Astrocyte (in vitro differentiated cells and primary cell): ENCODE results near the gene TMEM120B. TPM values are rescaled to one million over a fixed set of nuclear protein-coding genes. Genes with fewer than 3 reads are reported as not detected.
A peak's percentile ranks its signal among the peaks of the same experiment; 100 is the strongest.

Experiments used
- DNase-seq: peaks from one replicate; pipeline ENCODE4 v3.0.0-alpha.2; 2010; ENCODE audit warnings: low read depth
- FAIRE-seq: peaks from 2 replicates; lab custom pipeline; 2011; peaks lifted over from hg19 to GRCh38; lab: Jason Lieb, UNC
- H2AFZ ChIP-seq: 2 replicates; pipeline ENCODE4 v1.6.0; 2012; ENCODE audit warnings: low read depth, low read length, inconsistent platforms
- H3K27ac ChIP-seq: 2 replicates; pipeline ENCODE4 v1.5.1; 2011; ENCODE audit warnings: low read depth, low read length, inconsistent platforms
- H3K27me3 ChIP-seq: 2 replicates; pipeline ENCODE4 v1.6.0; 2011; ENCODE audit warnings: low read length, inconsistent platforms; ENCODE audit not compliant: insufficient read depth
- H3K36me3 ChIP-seq: 2 replicates; pipeline ENCODE4 v1.5.1; 2011; ENCODE audit warnings: low read length, inconsistent platforms; ENCODE audit not compliant: insufficient read depth
- H3K4me1 ChIP-seq: 2 replicates; pipeline ENCODE4 v1.5.1; 2011; ENCODE audit warnings: low read length, inconsistent platforms; ENCODE audit not compliant: insufficient read depth
- H3K4me2 ChIP-seq: 2 replicates; pipeline ENCODE4 v1.6.0; 2012; ENCODE audit warnings: low read length, inconsistent platforms
- H3K4me3 ChIP-seq: 2 replicates; pipeline ENCODE4 v1.5.1; 2011; ENCODE audit warnings: low read depth, mild to moderate bottlenecking, low read length, inconsistent platforms; ENCODE audit not compliant: insufficient read depth
- H3K79me2 ChIP-seq: 2 replicates; pipeline ENCODE4 v1.6.0; 2012; ENCODE audit warnings: mild to moderate bottlenecking, low read length, inconsistent platforms; ENCODE audit not compliant: insufficient read depth
- H3K9ac ChIP-seq: 2 replicates; pipeline ENCODE4 v1.6.0; 2012; ENCODE audit warnings: mild to moderate bottlenecking, low read length, inconsistent platforms
- H3K9me3 ChIP-seq: 2 replicates; pipeline ENCODE4 v1.5.1; 2012; ENCODE audit warnings: low read depth, mild to moderate bottlenecking, low read length, inconsistent platforms; ENCODE audit not compliant: insufficient read depth
- H4K20me1 ChIP-seq: 2 replicates; pipeline ENCODE4 v1.6.0; 2012; ENCODE audit warnings: low read length, inconsistent platforms; ENCODE audit not compliant: insufficient read depth
- H3K27ac Mint-ChIP-seq: one replicate; pipeline ENCODE4 v1.8.0; 2021; ENCODE audit warnings: mild to moderate bottlenecking, mixed read lengths; ENCODE audit not compliant: unreplicated experiment
- H3K27me3 Mint-ChIP-seq: one replicate; pipeline ENCODE4 v1.8.0; 2021; ENCODE audit warnings: low read depth, mixed read lengths; ENCODE audit not compliant: unreplicated experiment
- H3K36me3 Mint-ChIP-seq: one replicate; pipeline ENCODE4 v1.8.0; 2021; ENCODE audit warnings: low read depth, mixed read lengths; ENCODE audit not compliant: unreplicated experiment
- H3K4me1 Mint-ChIP-seq: one replicate; pipeline ENCODE4 v1.8.0; 2021; ENCODE audit warnings: low read depth, mixed read lengths; ENCODE audit not compliant: unreplicated experiment
- H3K4me3 Mint-ChIP-seq: one replicate; pipeline ENCODE4 v1.8.0; 2021; ENCODE audit warnings: mild to moderate bottlenecking, moderate library complexity, mixed read lengths; ENCODE audit not compliant: unreplicated experiment
- H3K9me3 Mint-ChIP-seq: one replicate; pipeline ENCODE4 v1.8.0; 2021; ENCODE audit warnings: mild to moderate bottlenecking, mixed read lengths; ENCODE audit not compliant: unreplicated experiment
- CTCF ChIP-seq: IDR thresholded peaks from 2 replicates; pipeline ENCODE4 v1.5.1; 2011; ENCODE audit warnings: low read depth, mild to moderate bottlenecking, inconsistent platforms, low read length, moderate library complexity; ENCODE audit not compliant: insufficient read depth
- EZH2 ChIP-seq: IDR thresholded peaks from 2 replicates; pipeline ENCODE4 v1.6.1; 2012; ENCODE audit warnings: mild to moderate bottlenecking, low read length, inconsistent platforms; ENCODE audit not compliant: insufficient read depth
- total RNA-seq: library from RNA; stranded (reverse); gene quantifications from 2 replicates; pipeline ENCODE4 v1.2.1, GENCODE V29; 2021

TMEM120B gene
- total RNA-seq, 1 donor from 2014 or later: 36.0 TPM

- peak overlapping the region; percentile 29 for H3K4me2 ChIP-seq
- DNase-seq: peak; percentile 90
- Mint-ChIP-seq H3K4me3 (peak overlapping the region; percentile 11), H3K4me1 (peaks cover 41% of the 10 kb centered on the region), H3K27ac (peak overlapping the region; percentile 90), H3K36me3 (peaks cover 12% of the 10 kb centered on the region), H3K27me3 (no peaks in the 10 kb centered on the region), H3K9me3 (no peaks in the 10 kb centered on the region)
- no peaks in the 10 kb centered on the region for H3K27me3 ChIP-seq
- peaks cover 35% of the 10 kb centered on the region for H3K4me1 ChIP-seq
- H2AFZ ChIP-seq: no peak overlapping the region
- peaks cover 62% of the 10 kb centered on the region for H3K79me2 ChIP-seq
- H3K9ac ChIP-seq: no peak overlapping the region
- H3K36me3 ChIP-seq: no peaks in the 10 kb centered on the region
- no peak overlapping the region for H3K27ac ChIP-seq
- peaks cover 77% of the 10 kb centered on the region for H4K20me1 ChIP-seq
- no peaks in the 10 kb centered on the region for H3K9me3 ChIP-seq
- FAIRE-seq: no peak
- no peak overlapping the region for H3K4me3 ChIP-seq
- TF ChIP-seq CTCF (no peak), EZH2 (no peak)
Observed at GRCh38 chr12:121717041-121717699, 4.6 kb downstream of the TMEM120B start.

- Mint-ChIP-seq H3K36me3 (peaks cover 16% of the 10 kb centered on the region), H3K9me3 (no peaks in the 10 kb centered on the region), H3K27me3 (no peaks in the 10 kb centered on the region), H3K27ac (peak overlapping the region; percentile 99), H3K4me1 (peaks cover 39% of the 10 kb centered on the region), H3K4me3 (peak overlapping the region; percentile 34)
- TF ChIP-seq EZH2 (no peak), CTCF (no peak)
- no peak for DNase-seq
- no peak overlapping the region for H3K4me2 ChIP-seq
- H2AFZ ChIP-seq: no peak overlapping the region
- H3K27me3 ChIP-seq: no peaks in the 10 kb centered on the region
- H3K36me3 ChIP-seq: no peaks in the 10 kb centered on the region
- H4K20me1 ChIP-seq: peaks cover 75% of the 10 kb centered on the region
- FAIRE-seq: no peak
- H3K9ac ChIP-seq: no peak overlapping the region
- H3K9me3 ChIP-seq: no peaks in the 10 kb centered on the region
- H3K79me2 ChIP-seq: peaks cover 56% of the 10 kb centered on the region
- peaks cover 24% of the 10 kb centered on the region for H3K4me1 ChIP-seq
- H3K27ac ChIP-seq: no peak overlapping the region
- no peak overlapping the region for H3K4me3 ChIP-seq
Observed at GRCh38 chr12:121718653-121719239, 6.2 kb downstream of the TMEM120B start.

GRCh38 chr12:121719926-121720414 is 7.4 kb downstream of the TMEM120B start:
- Mint-ChIP-seq H3K36me3 (peaks cover 20% of the 10 kb centered on the region), H3K27ac (peak overlapping the region; percentile 99), H3K9me3 (peaks cover 4% of the 10 kb centered on the region), H3K4me3 (peak overlapping the region; percentile 45), H3K27me3 (no peaks in the 10 kb centered on the region), H3K4me1 (peaks cover 34% of the 10 kb centered on the region)
- DNase-seq (peak; percentile 90), FAIRE-seq (no peak)
- H2AFZ ChIP-seq: no peak overlapping the region
- peak overlapping the region; percentile 64 for H3K9ac ChIP-seq
- no peaks in the 10 kb centered on the region for H3K36me3 ChIP-seq
- H3K79me2 ChIP-seq: peaks cover 47% of the 10 kb centered on the region
- no peaks in the 10 kb centered on the region for H3K27me3 ChIP-seq
- peak overlapping the region; percentile 65 for H3K4me2 ChIP-seq
- TF ChIP-seq EZH2 (no peak), CTCF (no peak)
- H3K9me3 ChIP-seq: no peaks in the 10 kb centered on the region
- H3K4me1 ChIP-seq: peaks cover 18% of the 10 kb centered on the region
- peaks cover 69% of the 10 kb centered on the region for H4K20me1 ChIP-seq
- H3K4me3 ChIP-seq: no peak overlapping the region
- H3K27ac ChIP-seq: peak overlapping the region; percentile 65
